WERI-Rb-1 (cell line): ENCODE results near the gene TEX22.

Experiments
- DNase-seq: peaks from one replicate; pipeline ENCODE4 v3.0.0-alpha.2; 2020
- H3K27ac ChIP-seq: fragments of 250-450 bp; sonication (Bioruptor Pico); 2 replicates; pipeline ENCODE4 v1.5.1; 2020; ENCODE audit warnings: mild to moderate bottlenecking, moderate library complexity
- H3K27me3 ChIP-seq: fragments of 250-450 bp; sonication (Bioruptor Pico); 2 replicates; pipeline ENCODE4 v1.5.1; 2021; ENCODE audit warnings: mild to moderate bottlenecking, low read depth, moderate library complexity; ENCODE audit not compliant: insufficient read depth, severe bottlenecking
- H3K36me3 ChIP-seq: fragments of 250-450 bp; sonication (Bioruptor Pico); 2 replicates; pipeline ENCODE4 v1.5.1; 2020; ENCODE audit warnings: mild to moderate bottlenecking, moderate library complexity
- H3K4me3 ChIP-seq: 2 replicates; pipeline ENCODE4 v1.5.1; 2011; ENCODE audit warnings: low read depth, mild to moderate bottlenecking, control low read depth, low read length
- H3K9me3 ChIP-seq: fragments of 250-450 bp; sonication (Bioruptor Pico); 2 replicates; pipeline ENCODE4 v1.5.1; 2021; ENCODE audit warnings: mild to moderate bottlenecking, moderate library complexity; ENCODE audit not compliant: severe bottlenecking
- CTCF ChIP-seq: IDR thresholded peaks from 2 replicates; pipeline ENCODE4 v1.5.1; 2011; ENCODE audit warnings: low read depth, mild to moderate bottlenecking, control low read depth, inconsistent platforms, low read length

TEX22 gene

GRCh38 chr14:105421723-105422615 is 23.6 kb downstream of the TEX22 start:
- DNase-seq, result no peak
- H3K4me3 ChIP-seq, result no peak overlapping the region
- peaks cover 48% of the 10 kb centered on the region for H3K36me3 ChIP-seq
- H3K9me3 ChIP-seq, result no peaks in the 10 kb centered on the region
- no peak overlapping the region for H3K27ac ChIP-seq
- TF ChIP-seq CTCF, result no peak
- no peaks in the 10 kb centered on the region for H3K27me3 ChIP-seq

- no peak overlapping the region for H3K27ac ChIP-seq
- peaks cover 49% of the 10 kb centered on the region for H3K36me3 ChIP-seq
- H3K4me3 ChIP-seq, result no peak overlapping the region
- no peak for TF ChIP-seq CTCF
- no peaks in the 10 kb centered on the region for H3K9me3 ChIP-seq
- no peaks in the 10 kb centered on the region for H3K27me3 ChIP-seq
- no peak for DNase-seq
These were observed 24.6 kb downstream of the TEX22 start for GRCh38 chr14:105422695-105423487.

- DNase-seq, result no peak
- H3K4me3 ChIP-seq, result no peak overlapping the region
- no peak overlapping the region for H3K27ac ChIP-seq
- H3K27me3 ChIP-seq, result no peaks in the 10 kb centered on the region
- no peak for TF ChIP-seq CTCF
- no peaks in the 10 kb centered on the region for H3K9me3 ChIP-seq
- H3K36me3 ChIP-seq, result peaks cover 48% of the 10 kb centered on the region
These were observed 25.3 kb downstream of the TEX22 start for GRCh38 chr14:105423488-105424195.

GRCh38 chr14:105424861-105425260 is 26.5 kb downstream of the TEX22 start:
- no peak for DNase-seq

GRCh38 chr14:105425823-105426247 is 27.5 kb downstream of the TEX22 start:
- Histone ChIP-seq H3K9me3 (peaks cover 2% of the 10 kb centered on the region), H3K4me3 (no peak overlapping the region), H3K27me3 (no peaks in the 10 kb centered on the region), H3K27ac (no peak overlapping the region), H3K36me3 (peaks cover 52% of the 10 kb centered on the region)
- no peak for DNase-seq
- TF ChIP-seq CTCF, result no peak

More at GRCh38 chr14:105424861-105425260, 26.5 kb downstream of the TEX22 start:
- no peak for TF ChIP-seq CTCF
- H3K4me3 ChIP-seq, result no peak overlapping the region
- H3K27me3 ChIP-seq, result no peaks in the 10 kb centered on the region
- no peak overlapping the region for H3K27ac ChIP-seq
- H3K36me3 ChIP-seq, result peaks cover 48% of the 10 kb centered on the region
- H3K9me3 ChIP-seq, result no peaks in the 10 kb centered on the region
